ENCODE measurements around the gene TNPO2.

TNPO2 gene

GRCh38 chr19:12723641-12724426, at the start of gene TNPO2:
Gene TNPO2 (minus strand): TSS chr19:12723932. CDS start chr19:12720977, 2,955 bp downstream.
- DNase-seq (ENCODE audit: low read depth in 2 of 2): peak; percentile 67 to 73

GRCh38 chr19:12772323-12772722, 48.6 kb upstream of the TNPO2 start:
- DNase-seq (ENCODE audit: low read depth in 2 of 2): no peak

- DNase-seq (ENCODE audit: low read depth in 2 of 2): no peak
These were observed 47.2 kb upstream of the TNPO2 start for GRCh38 chr19:12770922-12771321.

GRCh38 chr19:12769689-12770088, 46.0 kb upstream of the TNPO2 start:
- DNase-seq (ENCODE audit: low read depth in 2 of 2): peak in 1 of 2 donors; percentile 58

- no peak for DNase-seq (ENCODE audit: low read depth in 2 of 2)
These were observed 43.9 kb upstream of the TNPO2 start for GRCh38 chr19:12767666-12768065.

- no peak for DNase-seq (ENCODE audit: low read depth in 2 of 2)
These were observed 43.4 kb upstream of the TNPO2 start for GRCh38 chr19:12767150-12767549.

GRCh38 chr19:12766051-12766521, 42.4 kb upstream of the TNPO2 start:
- peak in 1 of 2 donors; percentile 74 for DNase-seq (ENCODE audit: low read depth in 2 of 2)

GRCh38 chr19:12764698-12765097, 41.0 kb upstream of the TNPO2 start:
- no peak for DNase-seq (ENCODE audit: low read depth in 2 of 2)

GRCh38 chr19:12763100-12763499, 39.4 kb upstream of the TNPO2 start:
- DNase-seq (ENCODE audit: low read depth in 2 of 2): no peak

- DNase-seq (ENCODE audit: low read depth in 2 of 2): no peak
These were observed 36.0 kb upstream of the TNPO2 start for GRCh38 chr19:12759686-12760085.

- DNase-seq (ENCODE audit: low read depth in 2 of 2): peak; percentile 60 to 67
These were observed 34.0 kb upstream of the TNPO2 start for GRCh38 chr19:12757544-12758274.

GRCh38 chr19:12756150-12756883, 32.6 kb upstream of the TNPO2 start:
- DNase-seq (ENCODE audit: low read depth in 2 of 2): no peak

- no peak for DNase-seq (ENCODE audit: low read depth in 2 of 2)
These were observed 30.9 kb upstream of the TNPO2 start for GRCh38 chr19:12754465-12755196.

- DNase-seq (ENCODE audit: low read depth in 2 of 2): no peak
These were observed 28.5 kb upstream of the TNPO2 start for GRCh38 chr19:12752056-12752781.

GRCh38 chr19:12751635-12752034, 27.9 kb upstream of the TNPO2 start, which contains the start of gene BEST2:
Gene BEST2 (plus strand): TSS chr19:12751791. CDS start chr19:12752593, 802 bp downstream.
- no peak for DNase-seq (ENCODE audit: low read depth in 2 of 2)

GRCh38 chr19:12750851-12751250, 27.1 kb upstream of the TNPO2 start:
- no peak for DNase-seq (ENCODE audit: low read depth in 2 of 2)

GRCh38 chr19:12749938-12750521, 26.3 kb upstream of the TNPO2 start:
- DNase-seq (ENCODE audit: low read depth in 2 of 2): no peak

GRCh38 chr19:12748489-12748888, 24.8 kb upstream of the TNPO2 start:
- no peak for DNase-seq (ENCODE audit: low read depth in 2 of 2)

GRCh38 chr19:12745166-12745897, 21.6 kb upstream of the TNPO2 start:
- DNase-seq (ENCODE audit: low read depth in 2 of 2): no peak
